MM.1S (cell line): ENCODE data around the gene CLEC17A.

Experiments
- DNase-seq: peaks from one replicate; pipeline ENCODE4 v3.0.0-alpha.2; 2015
- H2AFZ ChIP-seq: fragments of 300-600 bp; sonication (generic); 2 replicates; pipeline ENCODE4 v1.6.0; 2016; ENCODE audit warnings: antibody characterized with exemption, low read length
- H3F3A ChIP-seq: fragments of 300-600 bp; sonication (generic); 2 replicates; pipeline ENCODE4 v1.6.1; 2016; ENCODE audit warnings: mild to moderate bottlenecking, antibody characterized with exemption, low read length, moderate library complexity, mixed read lengths; ENCODE audit not compliant: insufficient read depth
- H3K27ac ChIP-seq: fragments of 300-600 bp; sonication (generic); 2 replicates; pipeline ENCODE4 v1.5.1; 2016; ENCODE audit warnings: mild to moderate bottlenecking, low read length
- H3K27me3 ChIP-seq: fragments of 300-600 bp; sonication (generic); replicated peaks from 2 replicates; pipeline ENCODE4 v1.6.0; 2016; ENCODE audit warnings: low read length; ENCODE audit not compliant: insufficient read depth
- H3K36me3 ChIP-seq: fragments of 300-600 bp; sonication (generic); replicated peaks from 2 replicates; pipeline ENCODE4 v1.6.1; 2016; ENCODE audit warnings: mild to moderate bottlenecking, low read length, mixed read lengths; ENCODE audit not compliant: insufficient read depth
- H3K4me1 ChIP-seq: fragments of 300-600 bp; sonication (generic); 2 replicates; pipeline ENCODE4 v1.6.1; 2016; ENCODE audit warnings: low read length, mixed read lengths
- H3K4me2 ChIP-seq: fragments of 300-600 bp; sonication (generic); 2 replicates; pipeline ENCODE4 v1.6.0; 2016; ENCODE audit warnings: low read depth, low read length
- H3K4me3 ChIP-seq: fragments of 300-600 bp; sonication (generic); 2 replicates; pipeline ENCODE4 v1.5.1; 2016; ENCODE audit warnings: low read length, mixed read lengths
- H3K79me2 ChIP-seq: fragments of 300-600 bp; sonication (generic); 2 replicates; pipeline ENCODE4 v1.6.1; 2016; ENCODE audit warnings: mixed run types, low read length, mixed read lengths
- H3K9ac ChIP-seq: fragments of 300-600 bp; sonication (generic); 2 replicates; pipeline ENCODE4 v1.6.1; 2016; ENCODE audit warnings: low read length, mixed read lengths
- H3K9me2 ChIP-seq: fragments of 300-600 bp; sonication (generic); replicated peaks from 2 replicates; pipeline ENCODE4 v1.6.1; 2016; ENCODE audit warnings: mild to moderate bottlenecking, low read length, mixed read lengths; ENCODE audit not compliant: insufficient read depth
- H3K9me3 ChIP-seq: fragments of 300-600 bp; sonication (generic); replicated peaks from 2 replicates; pipeline ENCODE4 v1.6.1; 2016; ENCODE audit warnings: mild to moderate bottlenecking, low read length, mixed read lengths; ENCODE audit not compliant: insufficient read depth
- H4K20me1 ChIP-seq: fragments of 300-600 bp; sonication (generic); 2 replicates; pipeline ENCODE4 v1.6.1; 2016; ENCODE audit warnings: mild to moderate bottlenecking, low read length, moderate library complexity, mixed read lengths; ENCODE audit not compliant: insufficient read depth
- EZH2 ChIP-seq: fragments of 300-600 bp; sonication (generic); optimal IDR thresholded peaks from 2 replicates; pipeline ENCODE3; 2017; ENCODE audit warnings: low read depth, mild to moderate bottlenecking, antibody characterized with exemption, low read length, mixed read lengths
- EZH2phosphoT487 ChIP-seq: fragments of 300-600 bp; sonication (generic); IDR thresholded peaks from 2 replicates; pipeline ENCODE4 v1.6.1; 2018; ENCODE audit warnings: antibody characterized with exemption, low read length
- TF ChIP-seq, protein P1 (sequence below): fragments of 300-600 bp; sonication (generic); IDR thresholded peaks from 2 replicates; pipeline ENCODE4 v1.5.1; 2016; ENCODE audit warnings: antibody characterized with exemption, low read length, mixed read lengths

Gene CLEC17A

GRCh38 chr19:14576363-14576762, 6.5 kb upstream of the CLEC17A start:
- no peak overlapping the region for H3K4me3 ChIP-seq

DNA sequence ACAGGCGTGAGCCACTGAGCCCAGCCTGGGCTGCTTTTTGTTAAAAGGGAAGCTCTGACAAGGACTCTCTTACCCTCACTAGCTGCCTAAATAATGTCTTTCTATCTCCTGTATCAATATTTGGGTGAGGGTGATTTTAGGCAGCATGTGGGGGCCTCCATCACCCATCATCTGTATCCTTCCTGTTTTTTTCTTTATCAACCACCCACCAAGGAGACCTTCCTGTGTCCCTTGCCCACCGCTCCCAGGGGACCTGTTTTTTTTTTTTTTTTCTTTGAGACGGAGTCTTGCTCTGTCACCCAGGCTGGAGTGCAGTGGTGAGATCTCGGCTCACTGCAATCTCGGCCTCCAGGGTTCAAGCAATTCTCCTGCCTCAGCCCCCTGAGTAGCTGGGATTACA, 5.6 kb upstream of the CLEC17A start:
- Histone ChIP-seq H3K27ac (no peak overlapping the region), H3K27me3 (peaks cover 31% of the 10 kb centered on the region), H2AFZ (no peak overlapping the region), H3K4me1 (no peaks in the 10 kb centered on the region), H3K4me3 (no peak overlapping the region), H3K9ac (no peak overlapping the region), H3K9me2 (no peaks in the 10 kb centered on the region), H3K4me2 (no peak overlapping the region), H3F3A (no peaks in the 10 kb centered on the region), H4K20me1 (no peaks in the 10 kb centered on the region), H3K79me2 (no peaks in the 10 kb centered on the region), H3K36me3 (no peaks in the 10 kb centered on the region), H3K9me3 (no peaks in the 10 kb centered on the region)
- no peak for TF ChIP-seq EZH2
- TF ChIP-seq, protein P1, sequence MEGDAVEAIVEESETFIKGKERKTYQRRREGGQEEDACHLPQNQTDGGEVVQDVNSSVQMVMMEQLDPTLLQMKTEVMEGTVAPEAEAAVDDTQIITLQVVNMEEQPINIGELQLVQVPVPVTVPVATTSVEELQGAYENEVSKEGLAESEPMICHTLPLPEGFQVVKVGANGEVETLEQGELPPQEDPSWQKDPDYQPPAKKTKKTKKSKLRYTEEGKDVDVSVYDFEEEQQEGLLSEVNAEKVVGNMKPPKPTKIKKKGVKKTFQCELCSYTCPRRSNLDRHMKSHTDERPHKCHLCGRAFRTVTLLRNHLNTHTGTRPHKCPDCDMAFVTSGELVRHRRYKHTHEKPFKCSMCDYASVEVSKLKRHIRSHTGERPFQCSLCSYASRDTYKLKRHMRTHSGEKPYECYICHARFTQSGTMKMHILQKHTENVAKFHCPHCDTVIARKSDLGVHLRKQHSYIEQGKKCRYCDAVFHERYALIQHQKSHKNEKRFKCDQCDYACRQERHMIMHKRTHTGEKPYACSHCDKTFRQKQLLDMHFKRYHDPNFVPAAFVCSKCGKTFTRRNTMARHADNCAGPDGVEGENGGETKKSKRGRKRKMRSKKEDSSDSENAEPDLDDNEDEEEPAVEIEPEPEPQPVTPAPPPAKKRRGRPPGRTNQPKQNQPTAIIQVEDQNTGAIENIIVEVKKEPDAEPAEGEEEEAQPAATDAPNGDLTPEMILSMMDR: no peak
- no peak for TF ChIP-seq EZH2phosphoT487
- no peak for DNase-seq

More at GRCh38 chr19:14576363-14576762, 6.5 kb upstream of the CLEC17A start:
- Histone ChIP-seq H3K36me3 (no peaks in the 10 kb centered on the region), H3K4me1 (no peaks in the 10 kb centered on the region), H3F3A (no peaks in the 10 kb centered on the region), H2AFZ (no peak overlapping the region), H3K27ac (no peak overlapping the region), H3K4me2 (no peak overlapping the region), H4K20me1 (no peaks in the 10 kb centered on the region), H3K27me3 (peaks cover 30% of the 10 kb centered on the region), H3K79me2 (peaks cover 5% of the 10 kb centered on the region), H3K9me2 (no peaks in the 10 kb centered on the region), H3K9ac (no peak overlapping the region), H3K9me3 (no peaks in the 10 kb centered on the region)
- TF ChIP-seq EZH2phosphoT487 (no peak), EZH2 (no peak)
- TF ChIP-seq, protein P1: no peak
- DNase-seq: no peak

GRCh38 chr19:14577885-14578427, 4.9 kb upstream of the CLEC17A start:
- no peaks in the 10 kb centered on the region for H3K9me2 ChIP-seq
- H3K36me3 ChIP-seq: no peaks in the 10 kb centered on the region
- no peak overlapping the region for H2AFZ ChIP-seq
- no peaks in the 10 kb centered on the region for H3K4me1 ChIP-seq
- no peak for DNase-seq
- H3K9me3 ChIP-seq: no peaks in the 10 kb centered on the region
- H3K9ac ChIP-seq: no peak overlapping the region
- H3F3A ChIP-seq: no peaks in the 10 kb centered on the region
- H3K4me2 ChIP-seq: no peak overlapping the region
- H3K27ac ChIP-seq: no peak overlapping the region
- H3K4me3 ChIP-seq: no peak overlapping the region
- H4K20me1 ChIP-seq: no peaks in the 10 kb centered on the region
- peaks cover 31% of the 10 kb centered on the region for H3K27me3 ChIP-seq
- TF ChIP-seq EZH2 (no peak), EZH2phosphoT487 (no peak)
- TF ChIP-seq, protein P1: no peak
- no peaks in the 10 kb centered on the region for H3K79me2 ChIP-seq
